Effector CD4-positive, alpha-beta T cell (primary cell): ENCODE measurements around the gene ACBD3.

Experiments used
- DNase-seq: peaks from one replicate; pipeline ENCODE4 v3.0.0-alpha.2; 2020

The ACBD3 gene

GRCh38 chr1:226201029-226201593 is 14.6 kb upstream of the ACBD3 start:
- DNase-seq, result no peak

- no peak for DNase-seq
Observed at GRCh38 chr1:226199971-226200370, 13.4 kb upstream of the ACBD3 start.

GRCh38 chr1:226195144-226195543 is 8.6 kb upstream of the ACBD3 start:
- no peak for DNase-seq

- no peak for DNase-seq
Observed at GRCh38 chr1:226187380-226187779, 839 bp upstream of the ACBD3 start.

GRCh38 chr1:226187019-226187322 is 430 bp upstream of the ACBD3 start:
- DNase-seq, result no peak

- DNase-seq, result no peak
Observed at GRCh38 chr1:226185141-226186036, 1.2 kb downstream of the ACBD3 start.

GRCh38 chr1:226181996-226182714 is 4.4 kb downstream of the ACBD3 start:
- DNase-seq, result no peak

GRCh38 chr1:226176870-226177269 is 9.7 kb downstream of the ACBD3 start:
- no peak for DNase-seq

DNA sequence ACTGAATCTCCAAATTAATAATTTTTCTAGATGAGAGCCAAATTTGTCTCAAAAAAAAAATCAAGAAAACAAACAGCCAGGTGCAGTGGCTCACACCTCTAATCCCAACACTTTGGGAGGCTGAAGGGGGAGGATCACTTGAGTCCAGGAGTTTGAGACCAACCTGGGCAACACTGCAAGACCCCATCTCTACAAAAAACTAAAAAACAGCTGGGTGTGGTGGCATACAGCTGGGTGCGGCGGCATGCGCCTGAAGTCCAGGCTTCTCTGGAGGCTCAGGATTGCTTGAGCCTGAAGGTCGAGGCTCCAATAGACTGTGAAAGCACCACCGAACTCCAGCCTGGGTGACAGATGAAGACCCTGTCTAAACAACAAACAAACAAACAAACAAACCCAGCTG is 14.0 kb downstream of the ACBD3 start:
- DNase-seq, result no peak

GRCh38 chr1:226166341-226166740 is 20.2 kb downstream of the ACBD3 start:
- DNase-seq, result no peak

- DNase-seq, result no peak
Observed at GRCh38 chr1:226164154-226164553, 22.4 kb downstream of the ACBD3 start.

DNA sequence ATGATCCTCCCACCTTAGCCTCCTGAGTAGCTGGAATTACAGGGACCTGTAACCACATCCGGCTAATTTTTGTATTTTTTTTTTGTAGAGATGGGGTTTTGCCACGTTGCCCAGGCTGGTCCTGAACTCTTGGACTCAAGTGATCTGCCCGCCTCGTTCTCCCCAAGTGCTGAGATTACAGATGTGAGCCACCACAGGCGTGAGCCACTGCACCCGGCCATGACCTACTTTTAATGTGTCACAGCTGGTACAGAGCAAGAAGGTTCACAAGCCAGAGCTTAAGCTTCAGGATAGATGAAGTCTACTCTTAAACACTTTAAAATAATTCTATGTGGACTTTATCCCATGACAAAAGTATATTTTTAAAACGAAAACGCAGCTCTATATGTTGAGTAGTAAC is 23.6 kb downstream of the ACBD3 start:
- no peak for DNase-seq

GRCh38 chr1:226158983-226159382 is 27.6 kb downstream of the ACBD3 start:
- no peak for DNase-seq

GRCh38 chr1:226158457-226158856 is 28.1 kb downstream of the ACBD3 start:
- no peak for DNase-seq

DNA sequence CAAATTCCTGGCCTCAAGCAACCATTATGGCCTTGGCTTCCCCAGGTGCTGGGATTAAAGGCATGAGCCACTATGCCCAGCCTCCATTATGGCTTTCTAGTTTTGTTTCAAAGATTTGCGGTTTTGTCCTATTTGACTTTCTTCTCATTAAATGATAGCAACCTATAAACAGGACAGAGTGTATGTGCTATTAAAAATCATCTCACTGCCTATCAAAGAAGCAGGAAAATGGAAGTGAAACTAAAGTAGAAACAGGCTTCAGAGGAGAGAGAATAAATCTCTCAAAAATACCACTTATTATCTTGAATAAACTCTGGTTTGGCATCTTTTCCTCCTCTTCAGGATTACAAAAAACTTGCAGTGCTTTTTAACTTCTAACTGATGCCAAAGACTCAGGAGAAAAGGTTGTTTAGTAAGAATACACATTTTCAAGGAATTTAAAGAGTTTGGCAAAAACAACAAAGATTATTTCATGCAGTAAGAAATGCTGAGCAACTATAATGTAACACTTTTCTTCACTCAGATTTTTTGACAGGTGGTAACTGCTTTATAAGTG is 28.7 kb downstream of the ACBD3 start:
- no peak for DNase-seq

GRCh38 chr1:226154593-226154992 is 31.9 kb downstream of the ACBD3 start:
- no peak for DNase-seq

- DNase-seq, result no peak
Observed at GRCh38 chr1:226149806-226150205, 36.7 kb downstream of the ACBD3 start.

DNA sequence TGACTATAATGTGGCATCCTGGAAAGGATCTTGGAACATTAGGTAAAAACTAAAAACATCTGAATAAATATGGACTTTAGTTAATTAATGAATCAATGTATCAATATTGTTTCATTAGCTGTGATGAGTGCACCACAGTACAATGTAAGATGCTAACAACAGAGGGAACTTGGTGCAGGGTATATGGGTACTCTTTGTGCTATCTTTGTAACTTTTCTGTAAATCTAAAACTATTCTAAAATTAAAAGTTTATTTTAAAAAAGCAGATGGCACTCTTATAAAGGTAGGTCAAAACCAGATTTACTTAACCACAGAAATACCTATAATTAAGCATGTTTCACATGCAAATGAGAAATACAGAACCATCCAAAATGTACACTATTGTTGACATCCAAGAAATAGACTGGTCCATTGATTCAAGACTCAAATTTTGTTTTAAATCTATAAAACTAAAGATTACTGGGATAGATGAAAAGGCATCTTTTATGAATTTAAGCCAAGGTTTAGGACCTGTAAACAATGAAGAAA is 38.4 kb downstream of the ACBD3 start:
- no peak for DNase-seq

DNA sequence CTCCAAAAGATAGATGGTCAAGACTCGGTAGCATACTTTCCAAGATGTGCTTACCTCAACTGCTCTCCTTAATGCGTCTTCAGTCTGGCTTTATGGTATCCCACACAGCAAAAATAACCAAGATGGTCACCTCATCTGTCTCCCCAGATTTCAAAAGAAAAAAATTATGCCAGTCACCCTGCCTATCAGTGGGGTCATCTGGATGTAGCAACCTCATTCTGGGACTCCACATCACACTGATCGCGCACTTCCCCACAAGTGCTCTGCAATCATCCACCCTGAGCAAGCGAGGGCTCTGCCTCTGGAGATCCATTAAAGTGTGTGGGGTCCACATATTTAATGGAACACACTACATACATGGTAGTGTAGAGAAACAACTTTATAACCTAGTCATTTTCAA is 42.5 kb downstream of the ACBD3 start:
- DNase-seq, result no peak

DNA sequence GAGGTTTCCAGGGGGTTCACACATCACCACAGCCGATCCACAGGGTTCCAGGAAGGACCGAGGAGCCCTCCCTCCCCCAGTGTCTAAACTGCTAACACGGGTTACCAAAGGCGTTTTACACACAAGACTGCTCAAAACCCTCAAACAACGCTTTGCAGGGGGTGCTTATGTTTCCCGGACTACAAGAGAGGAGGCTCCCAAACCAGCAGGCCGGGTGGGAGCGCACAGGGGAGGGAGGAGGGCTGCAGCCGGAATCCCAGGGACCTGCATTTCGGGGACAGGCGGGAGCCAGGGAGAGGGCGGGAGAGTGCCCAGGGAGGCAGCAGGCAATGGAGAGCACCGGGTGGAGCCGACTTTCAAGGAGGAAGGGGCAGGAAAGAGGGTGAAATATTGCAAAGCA is 50.8 kb downstream of the ACBD3 start:
- no peak for DNase-seq

DNA sequence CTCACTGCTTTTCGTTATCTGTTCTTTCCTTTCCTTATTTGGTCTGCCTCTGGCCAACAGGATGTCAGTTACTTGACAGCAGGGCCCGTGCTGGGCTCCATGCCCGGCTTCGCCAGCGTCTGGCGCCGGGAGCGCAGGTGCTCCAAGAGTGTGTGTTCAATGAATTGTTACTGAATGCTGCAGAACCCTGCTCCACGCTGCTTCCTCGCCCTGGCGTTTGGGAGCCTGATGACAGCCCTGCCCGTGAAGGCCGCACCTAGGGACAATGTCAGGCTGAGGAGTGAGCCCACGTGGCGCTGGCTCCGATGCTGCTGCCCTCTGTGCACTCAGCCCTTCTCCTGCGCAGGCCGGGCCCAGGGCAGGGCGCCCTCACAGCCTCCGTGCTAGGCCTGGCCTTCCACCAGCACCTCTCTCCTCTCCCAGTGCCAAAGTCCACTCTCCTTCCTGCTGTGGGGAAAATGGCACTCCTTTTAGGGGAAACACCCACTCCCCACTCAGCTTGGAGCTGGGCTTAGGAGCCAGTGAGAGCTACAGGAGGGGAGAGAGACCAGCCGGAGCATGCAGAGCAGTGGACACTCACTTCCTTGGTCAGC is 51.4 kb downstream of the ACBD3 start:
- no peak for DNase-seq

- DNase-seq, result no peak
Observed at GRCh38 chr1:226134170-226135058, 52.1 kb downstream of the ACBD3 start.
